ENCODE data around the gene ADSL.
"Not testable (repeated sequence)": the region's sequence is repeated elsewhere in the genome, so short reads cannot be mapped to it uniquely, and the experiment has no call there.

ADSL gene

GRCh38 chr22:40346185-40347118 is at the start of gene ADSL:
Gene ADSL, plus strand, starts transcription at chr22:40346500. Its CDS starts 59 bp downstream, at chr22:40346559.
- Mint-ChIP-seq H3K36me3 (peaks cover 5% of the 10 kb centered on the region), H3K27me3 (no peaks in the 10 kb centered on the region), H3K9me3 (ENCODE audit: low read depth) (no peaks in the 10 kb centered on the region), H3K4me3 (peak within 1 kb of the TSS; percentile 99), H3K4me1 (ENCODE audit: low read depth) (peaks cover 48% of the 10 kb centered on the region), H3K27ac (peak within 1 kb of the TSS; percentile 99)

GRCh38 chr22:40300316-40300715 is 46.0 kb upstream of the ADSL start:
- no peaks in the 10 kb centered on the region for H3K9me3 Mint-ChIP-seq (ENCODE audit: low read depth)
- H3K4me3 Mint-ChIP-seq: no peak overlapping the region
- H3K27me3 Mint-ChIP-seq: no peaks in the 10 kb centered on the region
- peaks cover 19% of the 10 kb centered on the region for H3K4me1 Mint-ChIP-seq (ENCODE audit: low read depth)
- H3K27ac Mint-ChIP-seq: no peak overlapping the region
- peaks cover 12% of the 10 kb centered on the region for H3K36me3 Mint-ChIP-seq

- H3K4me1 Mint-ChIP-seq (ENCODE audit: low read depth): peaks cover 14% of the 10 kb centered on the region
- no peak overlapping the region for H3K4me3 Mint-ChIP-seq
Measured at GRCh38 chr22:40300884-40301672, 45.2 kb upstream of the ADSL start.

GRCh38 chr22:40302149-40302548 is 44.2 kb upstream of the ADSL start:
- no peak overlapping the region for H3K27ac Mint-ChIP-seq
- H3K4me1 Mint-ChIP-seq (ENCODE audit: low read depth): peaks cover 10% of the 10 kb centered on the region
- no peak overlapping the region for H3K4me3 Mint-ChIP-seq
- peaks cover 3% of the 10 kb centered on the region for H3K36me3 Mint-ChIP-seq
- H3K9me3 Mint-ChIP-seq (ENCODE audit: low read depth): no peaks in the 10 kb centered on the region
- H3K27me3 Mint-ChIP-seq: no peaks in the 10 kb centered on the region

More at GRCh38 chr22:40300884-40301672, 45.2 kb upstream of the ADSL start:
- Mint-ChIP-seq H3K9me3 (ENCODE audit: low read depth) (no peaks in the 10 kb centered on the region), H3K36me3 (peaks cover 7% of the 10 kb centered on the region), H3K27ac (no peak overlapping the region), H3K27me3 (no peaks in the 10 kb centered on the region)

- H3K27me3 Mint-ChIP-seq: no peaks in the 10 kb centered on the region
- no peaks in the 10 kb centered on the region for H3K9me3 Mint-ChIP-seq (ENCODE audit: low read depth)
- peak overlapping the region; percentile 81 for H3K27ac Mint-ChIP-seq
- H3K36me3 Mint-ChIP-seq: peaks cover 18% of the 10 kb centered on the region
- H3K4me1 Mint-ChIP-seq (ENCODE audit: low read depth): peaks cover 35% of the 10 kb centered on the region
- no peak overlapping the region for H3K4me3 Mint-ChIP-seq
Measured at GRCh38 chr22:40305625-40306024, 40.7 kb upstream of the ADSL start.

- peak overlapping the region; percentile 67 for H3K27ac Mint-ChIP-seq
- no peaks in the 10 kb centered on the region for H3K9me3 Mint-ChIP-seq (ENCODE audit: low read depth)
- H3K27me3 Mint-ChIP-seq: no peaks in the 10 kb centered on the region
- peaks cover 24% of the 10 kb centered on the region for H3K36me3 Mint-ChIP-seq
- peaks cover 38% of the 10 kb centered on the region for H3K4me1 Mint-ChIP-seq (ENCODE audit: low read depth)
- peak overlapping the region; percentile 47 for H3K4me3 Mint-ChIP-seq
Measured at GRCh38 chr22:40308999-40309573, 37.2 kb upstream of the ADSL start.

- Mint-ChIP-seq H3K4me1 (ENCODE audit: low read depth) (peaks cover 40% of the 10 kb centered on the region), H3K27me3 (no peaks in the 10 kb centered on the region), H3K36me3 (peaks cover 28% of the 10 kb centered on the region), H3K27ac (peak overlapping the region; percentile 67), H3K4me3 (no peak overlapping the region), H3K9me3 (ENCODE audit: low read depth) (no peaks in the 10 kb centered on the region)
Measured at GRCh38 chr22:40309631-40310030, 36.7 kb upstream of the ADSL start.

- no peak overlapping the region for H3K4me3 Mint-ChIP-seq
- H3K4me1 Mint-ChIP-seq (ENCODE audit: low read depth): peaks cover 39% of the 10 kb centered on the region
- H3K27me3 Mint-ChIP-seq: no peaks in the 10 kb centered on the region
- no peaks in the 10 kb centered on the region for H3K9me3 Mint-ChIP-seq (ENCODE audit: low read depth)
- peak overlapping the region; percentile 67 for H3K27ac Mint-ChIP-seq
- H3K36me3 Mint-ChIP-seq: peaks cover 30% of the 10 kb centered on the region
Measured at GRCh38 chr22:40310081-40310767, 36.1 kb upstream of the ADSL start.

- Mint-ChIP-seq H3K4me3 (no peak overlapping the region), H3K27me3 (no peaks in the 10 kb centered on the region), H3K4me1 (ENCODE audit: low read depth) (peaks cover 41% of the 10 kb centered on the region), H3K27ac (peak overlapping the region; percentile 70), H3K9me3 (ENCODE audit: low read depth) (no peaks in the 10 kb centered on the region), H3K36me3 (peaks cover 34% of the 10 kb centered on the region)
Measured at GRCh38 chr22:40310768-40311120, 35.6 kb upstream of the ADSL start.

- H3K4me3 Mint-ChIP-seq; H3K9me3 Mint-ChIP-seq (ENCODE audit: low read depth); H3K27me3 Mint-ChIP-seq: not testable (repeated sequence)
- Mint-ChIP-seq H3K4me1 (ENCODE audit: low read depth) (peaks cover 46% of the 10 kb centered on the region), H3K36me3 (peaks cover 34% of the 10 kb centered on the region), H3K27ac (peak overlapping the region; percentile 22)
Measured at GRCh38 chr22:40311646-40312045, 34.7 kb upstream of the ADSL start.

- Mint-ChIP-seq H3K4me3 (no peak overlapping the region), H3K27ac (peak overlapping the region; percentile 22), H3K36me3 (peaks cover 38% of the 10 kb centered on the region), H3K27me3 (no peaks in the 10 kb centered on the region), H3K9me3 (ENCODE audit: low read depth) (no peaks in the 10 kb centered on the region), H3K4me1 (ENCODE audit: low read depth) (peaks cover 49% of the 10 kb centered on the region)
Measured at GRCh38 chr22:40312050-40312449, 34.2 kb upstream of the ADSL start.

GRCh38 chr22:40313007-40313406 is 33.3 kb upstream of the ADSL start:
- peaks cover 36% of the 10 kb centered on the region for H3K36me3 Mint-ChIP-seq
- peaks cover 41% of the 10 kb centered on the region for H3K4me1 Mint-ChIP-seq (ENCODE audit: low read depth)
- peak overlapping the region; percentile 75 for H3K27ac Mint-ChIP-seq
- H3K4me3 Mint-ChIP-seq: no peak overlapping the region
- no peaks in the 10 kb centered on the region for H3K9me3 Mint-ChIP-seq (ENCODE audit: low read depth)
- no peaks in the 10 kb centered on the region for H3K27me3 Mint-ChIP-seq

GRCh38 chr22:40314041-40314440 is 32.3 kb upstream of the ADSL start:
- H3K36me3 Mint-ChIP-seq: peaks cover 31% of the 10 kb centered on the region
- peaks cover 31% of the 10 kb centered on the region for H3K4me1 Mint-ChIP-seq (ENCODE audit: low read depth)
- no peaks in the 10 kb centered on the region for H3K9me3 Mint-ChIP-seq (ENCODE audit: low read depth)
- H3K27me3 Mint-ChIP-seq: no peaks in the 10 kb centered on the region
- H3K27ac Mint-ChIP-seq: peak overlapping the region; percentile 75
- no peak overlapping the region for H3K4me3 Mint-ChIP-seq

GRCh38 chr22:40320687-40321086 is 25.6 kb upstream of the ADSL start:
- peak overlapping the region; percentile 86 for H3K27ac Mint-ChIP-seq
- no peaks in the 10 kb centered on the region for H3K27me3 Mint-ChIP-seq
- no peak overlapping the region for H3K4me3 Mint-ChIP-seq
- peaks cover 25% of the 10 kb centered on the region for H3K36me3 Mint-ChIP-seq
- peaks cover 56% of the 10 kb centered on the region for H3K4me1 Mint-ChIP-seq (ENCODE audit: low read depth)
- no peaks in the 10 kb centered on the region for H3K9me3 Mint-ChIP-seq (ENCODE audit: low read depth)

All from activated naive CD8-positive, alpha-beta T cell (primary cell).